ENCODE results near the gene FGF14.

DNA sequence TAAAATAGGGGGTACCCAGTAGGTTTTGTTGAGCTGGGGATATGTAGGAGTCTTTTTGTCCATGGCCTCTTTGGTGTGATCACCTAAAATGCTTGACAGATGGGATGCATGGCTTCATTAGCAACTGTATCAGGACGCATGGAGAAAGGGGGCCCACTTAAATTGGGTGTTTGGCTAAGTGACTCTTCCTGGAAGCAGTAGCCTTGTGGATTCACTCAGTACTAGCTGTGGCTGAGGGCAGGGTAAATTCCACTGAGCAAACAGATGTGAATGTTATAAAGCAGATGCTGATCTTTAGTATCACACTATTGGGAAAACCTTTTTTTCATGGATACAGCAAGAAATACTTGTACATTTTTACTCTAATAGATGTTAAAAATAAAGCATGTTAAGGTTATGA lies 140.0 kb downstream of the FGF14 start:
- TF ChIP-seq, protein P1, sequence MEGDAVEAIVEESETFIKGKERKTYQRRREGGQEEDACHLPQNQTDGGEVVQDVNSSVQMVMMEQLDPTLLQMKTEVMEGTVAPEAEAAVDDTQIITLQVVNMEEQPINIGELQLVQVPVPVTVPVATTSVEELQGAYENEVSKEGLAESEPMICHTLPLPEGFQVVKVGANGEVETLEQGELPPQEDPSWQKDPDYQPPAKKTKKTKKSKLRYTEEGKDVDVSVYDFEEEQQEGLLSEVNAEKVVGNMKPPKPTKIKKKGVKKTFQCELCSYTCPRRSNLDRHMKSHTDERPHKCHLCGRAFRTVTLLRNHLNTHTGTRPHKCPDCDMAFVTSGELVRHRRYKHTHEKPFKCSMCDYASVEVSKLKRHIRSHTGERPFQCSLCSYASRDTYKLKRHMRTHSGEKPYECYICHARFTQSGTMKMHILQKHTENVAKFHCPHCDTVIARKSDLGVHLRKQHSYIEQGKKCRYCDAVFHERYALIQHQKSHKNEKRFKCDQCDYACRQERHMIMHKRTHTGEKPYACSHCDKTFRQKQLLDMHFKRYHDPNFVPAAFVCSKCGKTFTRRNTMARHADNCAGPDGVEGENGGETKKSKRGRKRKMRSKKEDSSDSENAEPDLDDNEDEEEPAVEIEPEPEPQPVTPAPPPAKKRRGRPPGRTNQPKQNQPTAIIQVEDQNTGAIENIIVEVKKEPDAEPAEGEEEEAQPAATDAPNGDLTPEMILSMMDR (IDR thresholded peaks at IDR 0.05): no peak
- no peak for TF ChIP-seq EZH2 (IDR thresholded peaks at IDR 0.05; ENCODE audit: borderline replicate concordance, insufficient read depth, low read depth, low read length, poor library complexity, severe bottlenecking)

Measured in B cell (primary cell).